ENCODE measurements around the gene RASD2.
"Not testable (repeated sequence)": the region's sequence is repeated elsewhere in the genome, so short reads cannot be mapped to it uniquely, and the experiment has no call there.

The RASD2 gene

DNA sequence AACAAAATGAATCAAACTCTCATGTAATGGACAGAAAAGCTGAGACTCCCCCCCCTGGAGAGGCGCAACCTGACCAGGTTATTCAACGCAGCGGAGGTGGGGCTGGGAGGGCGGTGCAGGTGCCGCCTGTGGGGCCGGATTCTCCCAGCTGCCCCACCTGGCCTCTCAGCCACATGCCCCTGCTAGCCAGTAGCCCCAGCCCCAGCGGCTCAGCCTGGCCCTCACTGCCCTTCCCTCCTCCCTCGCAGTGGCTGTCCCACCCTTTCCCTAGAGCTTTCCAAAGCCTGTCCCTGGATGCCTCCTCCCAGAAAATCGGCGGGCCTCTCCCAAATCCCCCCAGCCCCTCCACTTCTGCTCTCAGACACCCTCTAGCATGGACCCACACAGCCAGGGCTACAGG lies 31.2 kb upstream of the RASD2 start:
- TF ChIP-seq TAF1 (IDR thresholded peaks at IDR 0.05; ENCODE audit: borderline replicate concordance, low read depth, low read length): no peak
- TF ChIP-seq POLR2AphosphoS5 (IDR thresholded peaks at IDR 0.05; ENCODE audit: low read depth, low read length): no peak
- no peak for TF ChIP-seq POLR2A (IDR thresholded peaks at IDR 0.05; ENCODE audit: low read depth, low read length)
- DNase-seq (ENCODE audit: insufficient read length): no peak
- no peak for FAIRE-seq

DNA sequence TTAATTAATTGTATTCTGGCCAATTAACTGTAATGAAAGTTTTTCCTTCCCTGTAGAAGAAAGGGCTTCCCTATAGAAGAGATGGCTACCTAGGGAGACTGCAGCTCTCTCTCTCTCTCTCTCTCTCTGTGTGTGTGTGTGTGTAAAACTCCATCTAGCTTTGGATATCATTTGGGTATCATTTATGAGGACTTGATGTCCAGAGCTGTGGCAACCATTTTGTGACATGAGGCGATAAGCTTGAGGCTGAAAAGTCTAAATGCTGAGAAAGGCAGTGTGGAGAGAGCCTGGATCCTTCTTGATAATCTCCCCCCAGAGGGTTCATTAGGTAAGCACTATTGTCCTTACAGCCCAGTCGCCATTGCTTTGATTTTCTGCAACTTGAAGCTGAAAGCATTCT lies 30.7 kb upstream of the RASD2 start:
- no peak for TF ChIP-seq POLR2AphosphoS5 (IDR thresholded peaks at IDR 0.05; ENCODE audit: low read depth, low read length)
- TF ChIP-seq TAF1 (IDR thresholded peaks at IDR 0.05; ENCODE audit: borderline replicate concordance, low read depth, low read length): no peak
- no peak for TF ChIP-seq POLR2A (IDR thresholded peaks at IDR 0.05; ENCODE audit: low read depth, low read length)
- no peak for DNase-seq (ENCODE audit: insufficient read length)
- no peak for FAIRE-seq

DNA sequence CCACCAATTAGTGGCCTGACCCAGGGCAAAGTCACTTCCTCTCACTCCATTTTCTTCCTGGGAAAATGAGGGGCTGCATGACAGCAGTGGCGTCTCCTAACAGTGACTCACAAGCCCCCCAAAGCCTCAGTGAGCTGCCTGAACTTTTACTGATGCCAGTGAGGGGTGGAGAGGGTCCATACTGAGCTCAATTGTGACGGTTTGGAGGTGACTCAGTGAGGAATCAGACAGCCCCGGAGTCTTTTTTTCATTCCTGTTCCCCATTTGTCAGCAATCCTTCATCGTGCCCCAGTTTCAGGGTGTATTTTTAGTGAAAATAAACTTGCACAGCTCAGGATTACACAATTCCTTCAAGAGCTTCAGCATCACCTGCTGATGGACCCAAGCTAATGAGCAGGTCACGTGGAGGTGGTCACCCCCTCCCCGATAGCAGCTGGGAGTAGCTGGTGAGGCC lies 30.1 kb upstream of the RASD2 start:
- FAIRE-seq (no peak), DNase-seq (ENCODE audit: insufficient read length) (no peak)
- TF ChIP-seq POLR2A (IDR thresholded peaks at IDR 0.05; ENCODE audit: low read depth, low read length): no peak

DNA sequence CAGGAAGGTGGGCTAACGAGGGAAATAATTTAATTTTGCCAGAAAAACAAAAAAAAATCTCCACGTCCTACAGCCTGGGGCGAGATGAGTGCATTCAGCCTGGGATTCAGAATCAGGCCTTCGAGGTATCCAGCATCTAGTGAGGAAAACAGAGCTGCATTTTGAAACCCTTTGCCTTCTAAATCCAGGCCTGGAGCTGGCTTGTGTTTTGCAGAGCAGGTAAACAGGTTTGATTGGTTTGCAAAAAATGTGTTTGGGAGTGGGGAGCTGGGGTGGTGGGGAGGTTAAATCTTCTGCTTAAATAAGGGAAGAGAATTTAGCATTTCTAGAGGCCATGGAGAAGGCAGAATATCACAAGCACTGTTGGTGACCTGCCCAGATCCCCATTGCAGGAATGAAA lies 29.7 kb upstream of the RASD2 start:
- no peak for DNase-seq (ENCODE audit: insufficient read length)
- no peak for FAIRE-seq
- no peak for TF ChIP-seq POLR2AphosphoS5 (IDR thresholded peaks at IDR 0.05; ENCODE audit: low read depth, low read length)
- no peak for TF ChIP-seq POLR2A (IDR thresholded peaks at IDR 0.05; ENCODE audit: low read depth, low read length)
- TF ChIP-seq TAF1 (IDR thresholded peaks at IDR 0.05; ENCODE audit: borderline replicate concordance, low read depth, low read length): no peak

DNA sequence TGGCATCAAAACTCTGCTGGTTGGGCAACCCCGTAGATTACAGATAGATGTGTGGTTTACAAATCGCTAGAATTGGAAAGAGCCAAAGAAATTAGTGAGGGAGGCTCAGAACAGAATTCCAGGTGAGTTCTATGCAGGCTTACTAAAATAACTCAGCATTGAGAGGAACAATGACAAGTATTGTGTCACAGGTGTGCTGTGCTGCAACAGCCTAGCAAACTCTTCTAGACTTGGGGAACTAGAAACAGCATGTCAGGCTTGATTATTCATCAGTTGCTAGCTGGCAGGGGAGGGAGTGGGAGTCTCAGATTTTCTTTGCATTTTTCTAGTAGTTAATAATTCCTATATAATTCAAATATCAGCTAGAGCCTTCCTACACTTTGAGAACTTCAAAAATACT lies 26.3 kb upstream of the RASD2 start:
- TF ChIP-seq TAF1 (IDR thresholded peaks at IDR 0.05; ENCODE audit: borderline replicate concordance, low read depth, low read length): no peak
- TF ChIP-seq POLR2A (IDR thresholded peaks at IDR 0.05; ENCODE audit: low read depth, low read length): no peak
- no peak for TF ChIP-seq POLR2AphosphoS5 (IDR thresholded peaks at IDR 0.05; ENCODE audit: low read depth, low read length)
- FAIRE-seq (no peak), DNase-seq (ENCODE audit: insufficient read length) (no peak)

DNA sequence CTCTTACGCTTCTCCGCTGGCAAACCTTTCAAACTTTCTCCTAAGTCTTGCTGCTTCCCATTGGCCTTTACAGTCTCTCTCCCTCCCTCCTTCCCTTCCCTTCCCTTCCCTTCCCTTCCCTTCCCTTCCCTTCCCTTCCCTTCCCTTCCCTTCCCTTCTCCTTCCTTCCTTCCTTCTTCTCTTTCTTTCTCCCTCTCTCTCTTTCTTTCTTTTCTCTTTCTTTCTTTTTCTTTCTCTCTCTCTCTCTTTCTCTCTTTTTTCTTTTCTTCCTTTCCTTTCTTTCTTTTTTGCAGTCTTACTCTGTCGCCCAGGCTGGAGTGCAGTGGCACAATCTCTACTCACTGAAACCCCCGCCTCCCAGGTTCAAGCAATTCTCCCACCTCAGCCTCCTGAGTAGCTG lies 24.7 kb upstream of the RASD2 start:
- not testable (repeated sequence) for DNase-seq (ENCODE audit: insufficient read length); FAIRE-seq

DNA sequence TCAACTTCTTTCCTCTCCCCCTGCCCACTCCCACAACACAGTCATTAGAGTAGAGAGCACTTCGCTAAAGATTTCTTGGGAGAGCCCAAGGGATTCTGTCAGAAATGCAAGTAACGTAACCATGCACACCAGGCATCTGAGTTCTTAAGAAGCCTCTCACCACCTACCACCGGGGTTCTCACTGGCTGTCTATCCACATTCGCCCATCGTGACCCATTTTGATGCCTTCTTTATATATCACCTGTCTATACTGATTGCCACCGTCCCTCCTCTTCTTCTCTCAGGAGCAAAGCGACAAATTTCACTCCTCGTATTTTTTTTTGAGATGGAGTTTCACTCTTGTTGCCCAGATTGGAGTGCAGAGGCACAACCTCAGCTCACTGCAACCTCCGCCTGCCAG lies 23.9 kb upstream of the RASD2 start:
- DNase-seq (ENCODE audit: insufficient read length): no peak
- no peak for FAIRE-seq

DNA sequence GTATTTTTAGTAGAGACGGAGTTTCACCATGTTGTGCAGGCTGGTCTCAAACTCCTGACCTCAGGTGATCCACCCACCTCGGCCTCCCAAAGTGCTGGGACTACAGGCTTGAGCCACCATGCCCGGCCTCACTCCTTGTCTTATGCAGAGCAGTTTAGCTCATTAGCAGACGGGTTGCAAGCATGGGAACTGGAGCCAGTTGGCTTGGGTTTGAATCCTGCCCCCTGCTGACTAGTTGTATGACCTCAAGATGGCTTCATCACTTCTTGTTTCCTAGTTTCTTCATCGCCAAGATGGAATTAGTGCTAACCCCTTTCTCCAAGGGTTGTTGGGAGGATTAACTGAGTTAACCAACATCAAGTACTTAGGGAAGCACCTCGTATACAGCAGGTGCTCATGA lies 23.4 kb upstream of the RASD2 start:
- DNase-seq (ENCODE audit: insufficient read length) (no peak), FAIRE-seq (no peak)
- no peak for TF ChIP-seq POLR2AphosphoS5 (IDR thresholded peaks at IDR 0.05; ENCODE audit: low read depth, low read length)
- no peak for TF ChIP-seq POLR2A (IDR thresholded peaks at IDR 0.05; ENCODE audit: low read depth, low read length)
- TF ChIP-seq TAF1 (IDR thresholded peaks at IDR 0.05; ENCODE audit: borderline replicate concordance, low read depth, low read length): no peak

More for the DNA sequence above, 23.9 kb upstream of the RASD2 start:
- TF ChIP-seq POLR2AphosphoS5 (IDR thresholded peaks at IDR 0.05; ENCODE audit: low read depth, low read length) (no peak), POLR2A (IDR thresholded peaks at IDR 0.05; ENCODE audit: low read depth, low read length) (no peak), TAF1 (IDR thresholded peaks at IDR 0.05; ENCODE audit: borderline replicate concordance, low read depth, low read length) (no peak)

DNA sequence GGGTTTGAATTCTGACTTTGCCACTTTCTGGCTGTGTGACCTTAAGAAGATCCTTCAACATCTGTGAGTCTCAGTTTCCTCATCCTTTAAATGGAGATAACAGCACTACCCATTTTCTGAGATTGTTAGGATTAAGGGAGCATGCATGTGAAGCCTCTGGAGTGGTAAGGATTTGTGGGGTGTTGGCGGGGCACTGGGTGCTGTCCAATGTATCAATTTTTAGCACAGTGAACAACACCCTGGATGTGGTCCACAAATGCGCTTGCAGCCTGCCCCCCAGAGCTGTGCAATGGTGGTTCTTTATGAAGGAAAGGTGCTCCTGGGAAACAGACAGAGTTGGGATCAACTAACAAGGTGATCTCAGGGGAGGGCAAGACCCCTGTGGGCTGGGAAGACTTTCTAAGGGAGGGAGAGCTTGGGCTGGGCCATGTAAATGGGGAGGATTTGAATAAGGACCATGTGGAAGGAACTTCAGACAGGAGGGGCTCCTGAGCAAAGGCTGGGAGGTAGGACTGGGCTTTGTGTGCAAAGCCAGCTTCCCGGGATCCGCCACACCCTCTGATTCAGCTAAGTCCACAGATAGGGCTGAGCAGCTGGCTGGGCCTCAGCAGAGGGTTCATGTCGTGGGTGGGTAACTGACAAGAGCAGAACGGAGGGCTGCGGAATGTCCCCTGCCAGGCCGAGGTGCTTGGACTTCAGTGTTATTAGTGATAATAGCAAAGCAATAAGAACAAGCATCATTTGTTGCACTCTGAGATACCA lies 22.7 kb upstream of the RASD2 start:
- FAIRE-seq: no peak

DNA sequence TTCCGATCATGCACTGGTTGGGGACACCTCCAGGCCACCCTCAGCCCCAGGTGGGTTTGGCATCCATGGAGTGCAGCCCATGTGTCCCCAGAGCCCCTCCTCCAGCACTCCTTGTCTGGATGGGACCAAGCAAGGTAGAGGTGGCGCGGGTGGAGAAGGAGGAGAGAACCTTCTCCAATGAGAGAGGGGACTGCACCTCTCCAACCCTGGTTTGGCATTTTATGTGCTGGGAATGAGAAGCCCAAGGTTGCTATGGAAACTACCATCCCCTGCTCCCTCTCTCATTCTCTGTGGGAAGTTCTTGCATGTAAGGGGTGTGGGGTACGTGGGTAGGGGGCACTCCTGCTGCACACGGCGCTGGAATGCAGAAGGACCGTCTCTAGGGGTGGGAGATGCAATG lies 21.8 kb upstream of the RASD2 start:
- no peak for TF ChIP-seq POLR2A (IDR thresholded peaks at IDR 0.05; ENCODE audit: low read depth, low read length)
- no peak for TF ChIP-seq POLR2AphosphoS5 (IDR thresholded peaks at IDR 0.05; ENCODE audit: low read depth, low read length)
- TF ChIP-seq TAF1 (IDR thresholded peaks at IDR 0.05; ENCODE audit: borderline replicate concordance, low read depth, low read length): no peak
- FAIRE-seq (no peak), DNase-seq (ENCODE audit: insufficient read length) (no peak)

More for the DNA sequence above, 22.7 kb upstream of the RASD2 start:
- no peak for DNase-seq (ENCODE audit: insufficient read length)
- no peak for TF ChIP-seq POLR2A (IDR thresholded peaks at IDR 0.05; ENCODE audit: low read depth, low read length)
- no peak for TF ChIP-seq POLR2AphosphoS5 (IDR thresholded peaks at IDR 0.05; ENCODE audit: low read depth, low read length)
- no peak for TF ChIP-seq TAF1 (IDR thresholded peaks at IDR 0.05; ENCODE audit: borderline replicate concordance, low read depth, low read length)

DNA sequence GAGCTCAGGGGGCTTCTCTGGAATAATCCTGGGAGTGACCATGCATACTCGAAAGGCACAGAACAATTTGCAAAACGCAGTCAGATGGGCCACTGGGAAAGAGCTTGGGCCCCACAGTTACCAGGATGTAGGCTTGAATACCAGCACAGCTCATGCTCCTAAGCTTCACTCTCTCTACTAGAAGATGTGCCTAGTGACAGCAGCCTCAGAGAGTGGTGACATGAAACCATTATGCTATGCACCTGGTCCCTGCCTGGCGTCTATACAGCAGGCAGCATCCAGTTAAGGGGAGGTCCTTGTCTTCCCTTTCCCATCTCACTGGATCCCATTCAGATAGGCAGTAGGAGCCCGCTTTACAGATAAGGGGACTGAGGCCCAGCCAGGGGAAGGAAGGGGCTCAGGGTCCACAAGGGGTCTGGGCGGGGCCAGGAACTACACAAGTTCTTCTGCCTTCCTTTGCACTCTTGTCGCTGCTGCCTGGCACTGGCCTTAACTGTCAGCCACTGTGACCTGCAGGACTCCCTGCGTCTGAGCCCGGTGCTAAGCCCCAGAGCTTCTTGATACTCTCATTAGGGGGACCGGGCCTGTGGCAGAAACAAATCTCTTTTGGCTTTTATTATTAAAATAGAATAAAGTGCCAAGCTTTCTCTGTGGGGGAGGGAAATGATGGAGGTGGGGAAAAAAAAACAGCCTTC lies 21.2 kb upstream of the RASD2 start:
- no peak for DNase-seq (ENCODE audit: insufficient read length)
- FAIRE-seq: no peak
- no peak for TF ChIP-seq POLR2A (IDR thresholded peaks at IDR 0.05; ENCODE audit: low read depth, low read length)
- no peak for TF ChIP-seq POLR2AphosphoS5 (IDR thresholded peaks at IDR 0.05; ENCODE audit: low read depth, low read length)
- TF ChIP-seq TAF1 (IDR thresholded peaks at IDR 0.05; ENCODE audit: borderline replicate concordance, low read depth, low read length): no peak
